Endothelial cell of umbilical vein (primary cell): ENCODE measurements around the gene FASLG. TPM values are rescaled to one million over a fixed set of nuclear protein-coding genes. Genes with fewer than 3 reads are reported as not detected.
"Not testable (repeated sequence)": the region's sequence is repeated elsewhere in the genome, so short reads cannot be mapped to it uniquely, and the experiment has no call there.

Source experiments
- BruUV-seq: library from RNA; stranded (reverse); fragments of 400-500 nt; replicated peaks from 2 replicates; lab custom pipeline; 2021; lab: Mats Ljungman, UMichigan
- CTCF ChIA-PET: fragments of 300-600, 350-600 bp; sonication (Branson Sonifier 250); formaldehyde crosslinking; loops from one replicate; lab custom pipeline; 2021; ENCODE audit warnings: antibody characterized with exemption, inconsistent platforms; lab: Charles Lee
- POLR2A ChIA-PET: fragments of 300-600, 350-600 bp; sonication (Branson Sonifier 250); formaldehyde crosslinking; loops from one replicate; lab custom pipeline; 2021; ENCODE audit warnings: antibody characterized with exemption, inconsistent platforms; lab: Charles Lee
- DNase-seq: peaks from one replicate; pipeline ENCODE4 v3.0.0-alpha.2; 2011; ENCODE audit warnings: low read depth, low spot score
- FAIRE-seq: peaks from 2 replicates; lab custom pipeline; 2011; peaks lifted over from hg19 to GRCh38; lab: Jason Lieb, UNC
- H2AFZ ChIP-seq: 2 replicates; pipeline ENCODE4 v1.6.0; 2012; ENCODE audit warnings: low read depth, low read length, control low read depth, inconsistent platforms
- H3K27ac ChIP-seq: 2 replicates; pipeline ENCODE4 v1.5.1; 2011; ENCODE audit warnings: low read depth, mild to moderate bottlenecking, control low read depth, low read length, moderate library complexity; ENCODE audit not compliant: insufficient read depth
- H3K27me3 ChIP-seq, 2 experiments: 2 replicates each; pipeline versions ENCODE4 v1.6.0 to v1.6.1; 2011; ENCODE audit warnings: low read length in 2 of 2, mixed read lengths in 1 of 2; ENCODE audit not compliant: control insufficient read depth in 2 of 2, insufficient read depth in 2 of 2
- H3K36me3 ChIP-seq, 2 experiments: 2 replicates in 1 of 2; 3 replicates in 1 of 2; pipeline ENCODE4 v1.5.1; 2011; ENCODE audit warnings: low read length in 2 of 2, mild to moderate bottlenecking in 1 of 2, moderate library complexity in 1 of 2; ENCODE audit not compliant: control insufficient read depth in 2 of 2, insufficient read depth in 2 of 2; ENCODE audit errors: extremely low read depth in 1 of 2
- H3K4me1 ChIP-seq: 3 replicates; pipeline ENCODE4 v1.5.1; 2011; ENCODE audit warnings: mild to moderate bottlenecking, low read length; ENCODE audit not compliant: control insufficient read depth, insufficient read depth; ENCODE audit errors: extremely low read depth
- H3K4me2 ChIP-seq: 2 replicates; pipeline ENCODE4 v1.6.1; 2011; ENCODE audit warnings: low read length, control low read depth, mixed read lengths; ENCODE audit not compliant: insufficient read depth
- H3K4me3 ChIP-seq, 3 experiments: fragments of 200-600 bp in 1 of 3; sonication (generic), shearing (Covaris generic) in 1 of 3; replicated peaks in 1 of 3; 2 replicates each; pipeline ENCODE4 v1.5.1; 2011 to 2016; ENCODE audit warnings: control low read depth in 3 of 3, low read length in 3 of 3, mild to moderate bottlenecking in 2 of 3, inconsistent platforms in 1 of 3, low read depth in 1 of 3, moderate library complexity in 1 of 3; ENCODE audit not compliant: insufficient read depth in 1 of 3
- H3K79me2 ChIP-seq: 2 replicates; pipeline ENCODE4 v1.6.0; 2012; ENCODE audit warnings: low read length, inconsistent platforms; ENCODE audit not compliant: control insufficient read depth, insufficient read depth
- H3K9ac ChIP-seq: replicated peaks from 2 replicates; pipeline ENCODE3; 2011; ENCODE audit warnings: low read length, control low read depth; ENCODE audit not compliant: insufficient read depth; ENCODE audit errors: extremely low read depth
- H3K9me1 ChIP-seq: replicated peaks from 3 replicates; pipeline ENCODE4 v1.6.0; 2011; ENCODE audit warnings: mild to moderate bottlenecking, low read length; ENCODE audit not compliant: control insufficient read depth, insufficient read depth; ENCODE audit errors: extremely low read depth
- H3K9me3 ChIP-seq: replicated peaks from 2 replicates; pipeline ENCODE4 v1.5.1; 2012; ENCODE audit warnings: low read length, inconsistent platforms; ENCODE audit not compliant: control insufficient read depth, insufficient read depth
- H4K20me1 ChIP-seq: replicated peaks from 2 replicates; pipeline ENCODE3; 2011; ENCODE audit warnings: mild to moderate bottlenecking, low read length; ENCODE audit not compliant: control insufficient read depth, insufficient read depth; ENCODE audit errors: extremely low read depth
- EZH2 ChIP-seq: IDR thresholded peaks from 2 replicates; pipeline ENCODE4 v1.6.1; 2012; ENCODE audit warnings: borderline replicate concordance, low read depth, mild to moderate bottlenecking, moderate library complexity, low read length, inconsistent platforms; ENCODE audit not compliant: severe bottlenecking
- FOS ChIP-seq: IDR thresholded peaks from 2 replicates; pipeline ENCODE4 v1.6.1; 2011; ENCODE audit warnings: mild to moderate bottlenecking, low read length, moderate library complexity, borderline replicate concordance; ENCODE audit not compliant: insufficient read depth
- GATA2 ChIP-seq: IDR thresholded peaks from 2 replicates; pipeline ENCODE4 v1.7.0; 2011; ENCODE audit warnings: low read depth, mild to moderate bottlenecking, moderate library complexity, mixed read lengths, low read length; ENCODE audit not compliant: insufficient read length, insufficient read depth
- JUN ChIP-seq: IDR thresholded peaks from 2 replicates; pipeline ENCODE4 v1.6.1; 2011; ENCODE audit warnings: borderline replicate concordance, low read depth; ENCODE audit not compliant: insufficient read length, insufficient read depth
- MYC ChIP-seq: IDR thresholded peaks from one replicate; pipeline ENCODE4 v1.6.1; 2011; ENCODE audit warnings: mild to moderate bottlenecking, low read depth, low read length
- POLR2A ChIP-seq: IDR thresholded peaks from 2 replicates; pipeline ENCODE4 v1.6.1; 2012; ENCODE audit warnings: low read depth, mild to moderate bottlenecking, control low read depth, low read length
- POLR2AphosphoS5 ChIP-seq: IDR thresholded peaks from 2 replicates; pipeline ENCODE4 v1.6.1; 2012; ENCODE audit warnings: low read depth, mild to moderate bottlenecking, control low read depth, low read length, moderate library complexity; ENCODE audit not compliant: insufficient read depth
- dilution Hi-C: fragments of 300-500 bp; cut with MboI; formaldehyde crosslinking; loops from one replicate; pipeline ENCODE4 v1.15.0; 2019; ENCODE audit warnings: low sequenced_read_pairs; ENCODE audit not compliant: extremely low pct_ligation_motif_present
- intact Hi-C: fragments of 100-400 bp; cut with micrococcal nuclease; formaldehyde crosslinking; loops from one replicate; pipeline ENCODE4 v1.10.0; 2022
- polyA plus RNA-seq, 4 experiments: library from polyadenylated mRNA; depleted of rRNA in 3 of 4; stranded (reverse) in 3 of 4; unstranded in 1 of 4; fragments of >200 nt; gene quantifications; 2 replicates each; pipeline versions ENCODE4 v1.2.1 to v1.2.3, GENCODE V29; 2011 to 2012; ENCODE audit warnings: missing spikeins in 1 of 4
- total RNA-seq: library from RNA; stranded (reverse); gene quantifications from 2 replicates; pipeline ENCODE4 v1.2.3, GENCODE V29; 2021
- TF ChIP-seq, protein P1 (sequence below), 2 donors: IDR thresholded peaks; 1 replicate in 1 of 2; 2 replicates in 1 of 2; pipeline ENCODE4 v1.5.1; 2011; ENCODE audit warnings: low read length in 2 of 2, mild to moderate bottlenecking in 2 of 2, moderate library complexity in 2 of 2, control low read depth in 1 of 2, inconsistent platforms in 1 of 2, low read depth in 1 of 2; ENCODE audit not compliant: insufficient read depth in 1 of 2; ENCODE audit errors: extremely low read depth in 1 of 2
- TF ChIP-seq, protein P2 (sequence below): IDR thresholded peaks from 2 replicates; pipeline ENCODE4 v1.6.1; 2011; ENCODE audit not compliant: insufficient read depth, insufficient read length

The FASLG gene
- total and polyA plus RNA-seq, 2 donors (not counting 3 experiments of a cell fraction or from before 2014, with no cell fraction given): not detected

DNA sequence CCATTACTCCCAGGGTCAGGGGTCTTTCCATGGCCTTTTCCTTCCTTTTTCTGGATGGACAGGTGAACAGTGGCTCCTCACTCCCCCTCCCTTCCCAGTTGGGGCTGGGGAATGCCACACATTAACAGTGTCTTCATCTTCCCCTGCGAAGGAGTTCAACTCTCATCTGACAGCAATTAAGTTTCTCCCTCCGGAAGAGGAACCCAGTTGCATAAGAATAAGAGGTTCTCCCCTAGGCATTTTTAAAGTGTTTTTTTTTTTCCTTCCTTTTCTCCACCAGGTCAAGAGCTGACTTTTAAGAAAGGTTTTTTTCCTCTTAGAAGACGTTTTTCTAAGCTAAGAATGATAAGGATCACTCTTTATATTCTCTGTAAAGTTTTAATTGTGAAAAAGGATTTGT, 42.3 kb upstream of the FASLG start:
- Histone ChIP-seq H3K36me3 (no peaks in the 10 kb centered on the region), H3K4me1 (peaks cover 5% of the 10 kb centered on the region), H3K4me2 (no peak overlapping the region), H3K27me3 (no peaks in the 10 kb centered on the region), H3K27ac (no peak overlapping the region), H3K9me1 (no peaks in the 10 kb centered on the region), H3K9ac (no peak overlapping the region), H3K9me3 (no peaks in the 10 kb centered on the region), H3K79me2 (no peaks in the 10 kb centered on the region), H2AFZ (no peak overlapping the region), H3K4me3 (no peak overlapping the region), H4K20me1 (no peaks in the 10 kb centered on the region)
- no peak for FAIRE-seq
- POLR2A ChIA-PET: no interaction called here
- TF ChIP-seq JUN (no peak), POLR2A (no peak), EZH2 (no peak), GATA2 (no peak), POLR2AphosphoS5 (no peak), MYC (no peak), FOS (no peak)
- TF ChIP-seq, protein P1, sequence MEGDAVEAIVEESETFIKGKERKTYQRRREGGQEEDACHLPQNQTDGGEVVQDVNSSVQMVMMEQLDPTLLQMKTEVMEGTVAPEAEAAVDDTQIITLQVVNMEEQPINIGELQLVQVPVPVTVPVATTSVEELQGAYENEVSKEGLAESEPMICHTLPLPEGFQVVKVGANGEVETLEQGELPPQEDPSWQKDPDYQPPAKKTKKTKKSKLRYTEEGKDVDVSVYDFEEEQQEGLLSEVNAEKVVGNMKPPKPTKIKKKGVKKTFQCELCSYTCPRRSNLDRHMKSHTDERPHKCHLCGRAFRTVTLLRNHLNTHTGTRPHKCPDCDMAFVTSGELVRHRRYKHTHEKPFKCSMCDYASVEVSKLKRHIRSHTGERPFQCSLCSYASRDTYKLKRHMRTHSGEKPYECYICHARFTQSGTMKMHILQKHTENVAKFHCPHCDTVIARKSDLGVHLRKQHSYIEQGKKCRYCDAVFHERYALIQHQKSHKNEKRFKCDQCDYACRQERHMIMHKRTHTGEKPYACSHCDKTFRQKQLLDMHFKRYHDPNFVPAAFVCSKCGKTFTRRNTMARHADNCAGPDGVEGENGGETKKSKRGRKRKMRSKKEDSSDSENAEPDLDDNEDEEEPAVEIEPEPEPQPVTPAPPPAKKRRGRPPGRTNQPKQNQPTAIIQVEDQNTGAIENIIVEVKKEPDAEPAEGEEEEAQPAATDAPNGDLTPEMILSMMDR (IDR thresholded peaks at IDR 0.05; ENCODE audit: extremely low read depth in 1 of 2, insufficient read depth in 1 of 2, low read depth in 1 of 2, low read length in 2 of 2): no peak
- TF ChIP-seq, protein P2, sequence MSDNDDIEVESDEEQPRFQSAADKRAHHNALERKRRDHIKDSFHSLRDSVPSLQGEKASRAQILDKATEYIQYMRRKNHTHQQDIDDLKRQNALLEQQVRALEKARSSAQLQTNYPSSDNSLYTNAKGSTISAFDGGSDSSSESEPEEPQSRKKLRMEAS: no peak
- no peak for DNase-seq
- CTCF ChIA-PET: no interaction called here
- no TSS peak for BruUV-seq
- dilution Hi-C loops: no loop called here
- intact Hi-C loops: no loop called here

DNA sequence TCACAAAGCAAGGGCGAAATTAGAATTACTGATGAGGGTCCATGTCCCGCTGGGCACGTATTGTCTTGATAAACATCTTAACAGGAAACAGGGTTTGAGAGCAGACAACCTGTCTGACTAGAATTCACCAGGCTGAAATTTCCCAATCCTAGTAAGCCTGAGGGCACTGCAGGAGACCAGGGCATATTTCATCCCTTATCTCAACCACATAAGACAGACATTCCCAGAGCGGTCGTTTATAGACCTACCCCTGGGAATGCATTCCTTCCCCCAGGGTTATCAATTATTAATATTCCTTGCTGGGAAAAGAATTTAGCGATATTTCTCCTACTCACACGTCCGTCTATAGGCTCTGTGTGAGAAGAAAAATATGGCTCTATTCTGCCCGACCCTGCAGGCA, 38.3 kb upstream of the FASLG start:
- H4K20me1 ChIP-seq, H3K4me1 ChIP-seq, POLR2A ChIA-PET: not testable (repeated sequence)

More for the DNA sequence above, 38.3 kb upstream of the FASLG start:
- CTCF ChIA-PET, H3K9ac ChIP-seq, H3K4me3 ChIP-seq, FAIRE-seq, H3K9me3 ChIP-seq, H3K9me1 ChIP-seq, H3K27ac ChIP-seq, H3K36me3 ChIP-seq, H3K27me3 ChIP-seq, DNase-seq, dilution Hi-C loops, H2AFZ ChIP-seq, H3K79me2 ChIP-seq, BruUV-seq, intact Hi-C loops, H3K4me2 ChIP-seq: not testable (repeated sequence)
